Endothelial cell of umbilical vein (primary cell): ENCODE results near the gene GDF11.

ENCODE experiments used
- EZH2 ChIP-seq: IDR thresholded peaks from 2 replicates; pipeline ENCODE4 v1.6.1; 2012; ENCODE audit warnings: borderline replicate concordance, low read depth, mild to moderate bottlenecking, moderate library complexity, low read length, inconsistent platforms; ENCODE audit not compliant: severe bottlenecking
- POLR2A ChIP-seq: IDR thresholded peaks from 2 replicates; pipeline ENCODE4 v1.6.1; 2012; ENCODE audit warnings: low read depth, mild to moderate bottlenecking, control low read depth, low read length
- TF ChIP-seq, protein P1 (sequence below), 2 donors: IDR thresholded peaks; 1 replicate in 1 of 2; 2 replicates in 1 of 2; pipeline ENCODE4 v1.5.1; 2011; ENCODE audit warnings: low read length in 2 of 2, mild to moderate bottlenecking in 2 of 2, moderate library complexity in 2 of 2, control low read depth in 1 of 2, inconsistent platforms in 1 of 2, low read depth in 1 of 2; ENCODE audit not compliant: insufficient read depth in 1 of 2; ENCODE audit errors: extremely low read depth in 1 of 2

GRCh38 chr12:55777856-55778255 lies 34.9 kb downstream of the GDF11 start:
- TF ChIP-seq, protein P1, sequence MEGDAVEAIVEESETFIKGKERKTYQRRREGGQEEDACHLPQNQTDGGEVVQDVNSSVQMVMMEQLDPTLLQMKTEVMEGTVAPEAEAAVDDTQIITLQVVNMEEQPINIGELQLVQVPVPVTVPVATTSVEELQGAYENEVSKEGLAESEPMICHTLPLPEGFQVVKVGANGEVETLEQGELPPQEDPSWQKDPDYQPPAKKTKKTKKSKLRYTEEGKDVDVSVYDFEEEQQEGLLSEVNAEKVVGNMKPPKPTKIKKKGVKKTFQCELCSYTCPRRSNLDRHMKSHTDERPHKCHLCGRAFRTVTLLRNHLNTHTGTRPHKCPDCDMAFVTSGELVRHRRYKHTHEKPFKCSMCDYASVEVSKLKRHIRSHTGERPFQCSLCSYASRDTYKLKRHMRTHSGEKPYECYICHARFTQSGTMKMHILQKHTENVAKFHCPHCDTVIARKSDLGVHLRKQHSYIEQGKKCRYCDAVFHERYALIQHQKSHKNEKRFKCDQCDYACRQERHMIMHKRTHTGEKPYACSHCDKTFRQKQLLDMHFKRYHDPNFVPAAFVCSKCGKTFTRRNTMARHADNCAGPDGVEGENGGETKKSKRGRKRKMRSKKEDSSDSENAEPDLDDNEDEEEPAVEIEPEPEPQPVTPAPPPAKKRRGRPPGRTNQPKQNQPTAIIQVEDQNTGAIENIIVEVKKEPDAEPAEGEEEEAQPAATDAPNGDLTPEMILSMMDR (IDR thresholded peaks at IDR 0.05; ENCODE audit: extremely low read depth in 1 of 2, insufficient read depth in 1 of 2, low read depth in 1 of 2, low read length in 2 of 2), result no peak
- TF ChIP-seq EZH2, result no peak
- TF ChIP-seq POLR2A, result no peak
